Stimulated activated CD4-positive, alpha-beta T cell treated with anti-CD3 and anti-CD28 coated beads, Interleukin-12 subunit alpha, Interleukin-12 subunit beta, amount 100 ng/mL, for 48 hours (primary cell): ENCODE results near the gene ZNF441.
"Not testable (repeated sequence)": the region's sequence is repeated elsewhere in the genome, so short reads cannot be mapped to it uniquely, and the experiment has no call there.

ENCODE experiments used
- DNase-seq, 3 donors: peaks; one replicate each; pipeline ENCODE4 v3.0.0-alpha.2; 2020; ENCODE audit warnings: low read depth in 2 of 3, low spot score in 1 of 3

ZNF441 gene

GRCh38 chr19:11766597-11767591, at the start of gene ZNF441:
ZNF441 (plus strand) TSS chr19:11767000; CDS start chr19:11767194, 194 bp downstream.
- peak; percentile 90 to 95 (median 94) for DNase-seq

- DNase-seq = no peak
These were observed 45.1 kb upstream of the ZNF441 start for GRCh38 chr19:11721681-11722080.

- no peak for DNase-seq
These were observed 44.4 kb upstream of the ZNF441 start for GRCh38 chr19:11722414-11722813.

GRCh38 chr19:11729586-11729985, 37.2 kb upstream of the ZNF441 start:
- no peak for DNase-seq

GRCh38 chr19:11735375-11735774, 31.4 kb upstream of the ZNF441 start:
- no peak for DNase-seq

- DNase-seq = no peak
These were observed 30.1 kb upstream of the ZNF441 start for GRCh38 chr19:11736696-11737095.

GRCh38 chr19:11737964-11738745, 28.6 kb upstream of the ZNF441 start:
- DNase-seq = peak in 2 of 3 donors; percentile 5 to 9

GRCh38 chr19:11738746-11739620, 27.8 kb upstream of the ZNF441 start, which contains the start of gene ZNF823:
ZNF823 (minus strand) TSS chr19:11738946; CDS start chr19:11738819, 127 bp downstream.
- peak; percentile 96 to 99 (median 97) for DNase-seq

GRCh38 chr19:11745869-11746268, 20.9 kb upstream of the ZNF441 start:
- DNase-seq = no peak

GRCh38 chr19:11747277-11747676, 19.5 kb upstream of the ZNF441 start:
- DNase-seq = no peak

- DNase-seq = no peak
These were observed 17.0 kb upstream of the ZNF441 start for GRCh38 chr19:11749751-11750150.

- DNase-seq = no peak
These were observed 14.5 kb upstream of the ZNF441 start for GRCh38 chr19:11752244-11752736.

- DNase-seq = no peak
These were observed 12.1 kb upstream of the ZNF441 start for GRCh38 chr19:11754663-11755062.

- DNase-seq = no peak
These were observed 9.8 kb upstream of the ZNF441 start for GRCh38 chr19:11756965-11757364.

- DNase-seq = no peak
These were observed 7.0 kb upstream of the ZNF441 start for GRCh38 chr19:11759805-11760204.

- DNase-seq = no peak
These were observed 3.7 kb upstream of the ZNF441 start for GRCh38 chr19:11763117-11763516.

GRCh38 chr19:11763611-11764010, 3.2 kb upstream of the ZNF441 start:
- DNase-seq = no peak

- peak in 1 of 3 donors; percentile 15 for DNase-seq
These were observed 883 bp downstream of the ZNF441 start for GRCh38 chr19:11767633-11768133.

- no peak for DNase-seq
These were observed 3.2 kb downstream of the ZNF441 start for GRCh38 chr19:11769995-11770394.

GRCh38 chr19:11771520-11771919, 4.7 kb downstream of the ZNF441 start:
- DNase-seq = not testable (repeated sequence)
